Dermis blood vessel endothelial cell (primary cell): ENCODE data around the gene OR8S1. TPM values are rescaled to one million over a fixed set of nuclear protein-coding genes. Genes with fewer than 3 reads are reported as not detected.

Source experiments
- DNase-seq: peaks from one replicate; pipeline ENCODE4 v3.0.0; 2010
- total RNA-seq: library from RNA; depleted of rRNA; stranded (reverse); fragments of >200 nt; gene quantifications from 2 replicates; pipeline ENCODE4 v1.2.3, GENCODE V29; 2014

Gene OR8S1
- total RNA-seq, 1 donor from 2014 or later, result not detected

DNA sequence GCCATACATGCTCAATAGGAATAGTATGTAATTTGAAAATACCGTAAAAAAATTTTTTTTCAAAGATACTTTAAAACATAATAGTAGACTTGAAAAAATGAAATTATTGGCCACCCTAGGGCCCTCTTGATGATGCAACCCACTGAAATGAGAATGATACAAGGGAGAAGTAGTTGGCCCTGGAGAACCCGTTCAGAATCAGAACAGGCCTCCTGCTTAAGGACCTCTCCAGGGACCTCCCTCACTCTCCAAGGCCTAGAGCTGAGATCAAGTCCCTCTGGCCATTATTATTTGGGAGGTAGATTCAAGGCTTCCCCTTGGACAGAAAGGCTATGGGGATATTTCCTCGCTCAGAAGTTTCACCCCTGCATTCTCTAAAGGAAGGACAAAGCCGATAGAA is 32.5 kb downstream of the OR8S1 start:
- no peak for DNase-seq

DNA sequence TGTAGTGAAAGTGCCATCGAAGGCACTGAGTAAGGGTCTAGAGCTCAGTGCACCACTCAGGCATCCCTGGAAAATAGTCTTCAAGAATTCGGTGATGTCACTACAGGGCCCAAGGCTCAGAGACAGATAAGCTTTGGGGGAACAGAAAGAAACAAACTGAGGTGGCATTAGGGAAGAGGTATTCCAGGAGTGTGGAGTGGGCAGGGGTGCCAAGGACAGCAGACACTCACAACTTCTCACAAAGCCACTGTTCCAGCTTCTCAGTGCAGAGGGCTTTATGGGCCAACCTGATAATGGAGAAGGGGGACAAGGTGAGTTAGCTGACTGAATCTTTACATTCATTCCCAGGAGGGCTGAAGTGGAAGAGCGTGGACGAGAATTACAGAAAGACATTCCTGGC is 42.3 kb downstream of the OR8S1 start:
- no peak for DNase-seq

DNA sequence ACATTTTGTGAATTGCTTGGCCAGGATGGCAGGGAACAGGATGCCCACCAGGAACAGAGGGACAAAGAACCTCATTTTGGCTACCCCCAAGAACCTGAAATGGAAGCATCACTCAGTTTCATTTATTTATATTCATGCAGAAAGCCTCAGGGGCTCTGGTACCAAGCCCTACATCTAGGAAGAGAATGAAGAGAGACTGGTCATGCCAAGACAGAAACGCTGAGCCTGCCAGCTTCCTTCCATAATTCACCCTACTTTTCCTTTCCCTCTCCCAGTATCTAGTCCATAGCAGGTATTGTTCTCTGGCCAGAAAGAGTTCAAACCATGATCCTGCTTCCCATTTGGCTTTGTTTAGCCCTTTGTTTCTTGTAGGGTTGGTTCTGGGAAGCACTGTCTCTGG is 44.5 kb downstream of the OR8S1 start, which contains the start of gene LALBA:
Gene LALBA, minus strand, starts transcription at position 101 of the 400 bp plus-strand sequence. Its CDS starts 26 bp downstream, at position 75.
- DNase-seq, result no peak

DNA sequence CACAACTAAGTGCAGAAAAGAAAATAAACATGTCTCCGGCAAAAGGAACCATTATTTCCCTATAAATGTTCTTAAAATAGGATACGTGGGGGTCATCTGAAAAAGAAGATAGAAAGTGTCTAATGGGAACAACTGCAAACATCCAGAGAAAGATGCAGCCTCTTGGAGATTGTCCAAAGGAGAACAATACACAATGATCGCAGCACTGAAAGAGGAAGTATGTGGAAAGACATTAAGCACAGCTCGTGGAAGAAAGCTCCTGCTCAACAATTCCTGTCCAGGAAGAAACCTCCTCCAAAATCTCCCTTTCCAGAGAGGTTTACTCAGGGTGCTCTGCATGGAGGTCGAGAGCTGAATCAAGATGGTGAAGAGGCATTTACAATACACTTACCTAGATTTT is 46.9 kb downstream of the OR8S1 start:
- peak; percentile 34 for DNase-seq

Other genes with a start within 250 kb of the OR8S1 start
- gene ZNF641, start 174.7 kb upstream of the OR8S1 start, total RNA-seq, result 3.1 and 4.3 TPM in 2 replicates
- not detected in 2 replicates for gene ANP32D, start 53.1 kb upstream of the OR8S1 start, total RNA-seq
- not detected in 2 replicates for gene C12orf54, start 43.1 kb upstream of the OR8S1 start, total RNA-seq
- not detected in 2 replicates for gene LALBA, start 44.4 kb downstream of the OR8S1 start, total RNA-seq
- gene KANSL2, start 156.6 kb downstream of the OR8S1 start, total RNA-seq, result 55.8 and 63.0 TPM in 2 replicates
- 25.9 and 28.3 TPM in 2 replicates for gene CCNT1, start 191.1 kb downstream of the OR8S1 start, total RNA-seq